GM23338 (cell line): ENCODE data around the gene SOWAHC. TPM values are rescaled to one million over a fixed set of nuclear protein-coding genes. Genes with fewer than 3 reads are reported as not detected.

Experiments
- ATAC-seq: fragments of 200-7000 bp; cut with Tn5 transposase; 3 replicates; pipeline ENCODE4 v1.9.1; 2020
- DNase-seq: peaks from one replicate; pipeline ENCODE4 v3.0.0-alpha.2; 2015; ENCODE audit warnings: low spot score
- H2AFZ ChIP-seq: fragments of 200-600 bp; sonication (generic); 2 replicates; pipeline ENCODE4 v1.8.0; 2016; ENCODE audit warnings: antibody characterized with exemption, mild to moderate bottlenecking, moderate library complexity
- H3F3A ChIP-seq: fragments of 200-600 bp; sonication (generic); replicated peaks from 2 replicates; pipeline ENCODE4 v1.8.0; 2017; ENCODE audit warnings: antibody characterized with exemption, mixed run types, low read depth
- H3K27ac ChIP-seq: fragments of 200-600 bp; sonication (generic); 2 replicates; pipeline ENCODE4 v1.6.1; 2016; ENCODE audit warnings: low read depth
- H3K27me3 ChIP-seq: fragments of 200-600 bp; sonication (generic); 2 replicates; pipeline ENCODE4 v1.8.0; 2016; ENCODE audit warnings: mild to moderate bottlenecking, mixed run types, moderate library complexity; ENCODE audit not compliant: insufficient read depth
- H3K36me3 ChIP-seq: fragments of 200-600 bp; sonication (generic); 2 replicates; pipeline ENCODE4 v1.8.0; 2016; ENCODE audit warnings: mild to moderate bottlenecking; ENCODE audit not compliant: insufficient read depth
- H3K4me1 ChIP-seq: fragments of 200-600 bp; sonication (generic); 2 replicates; pipeline ENCODE4 v1.8.0; 2016; ENCODE audit warnings: mild to moderate bottlenecking, moderate library complexity; ENCODE audit not compliant: insufficient read depth
- H3K4me2 ChIP-seq: fragments of 200-600 bp; sonication (generic); 2 replicates; pipeline ENCODE4 v1.7.1; 2017; ENCODE audit warnings: mixed run types
- H3K4me3 ChIP-seq: fragments of 200-600 bp; sonication (generic); 2 replicates; pipeline ENCODE4 v1.6.1; 2016; ENCODE audit warnings: mixed run types
- H3K79me2 ChIP-seq: fragments of 200-600 bp; sonication (generic); replicated peaks from 2 replicates; pipeline ENCODE4 v1.8.0; 2017; ENCODE audit warnings: mild to moderate bottlenecking; ENCODE audit not compliant: insufficient read depth
- H3K9me2 ChIP-seq: fragments of 200-600 bp; sonication (generic); 2 replicates; pipeline ENCODE4 v1.8.0; 2017; ENCODE audit not compliant: insufficient read depth
- H4K20me1 ChIP-seq: fragments of 200-600 bp; sonication (generic); replicated peaks from 2 replicates; pipeline ENCODE4 v1.8.0; 2017; ENCODE audit warnings: mild to moderate bottlenecking; ENCODE audit not compliant: insufficient read depth
- H3K27ac Mint-ChIP-seq: 2 replicates; pipeline ENCODE4 v1.8.0; 2020; ENCODE audit warnings: inconsistent platforms, mild to moderate bottlenecking, moderate library complexity, mixed read lengths
- H3K27me3 Mint-ChIP-seq: 3 replicates; pipeline ENCODE4 v1.8.0; 2022; ENCODE audit warnings: low read depth, mild to moderate bottlenecking, moderate library complexity, mixed read lengths, inconsistent platforms; ENCODE audit not compliant: insufficient read depth, poor library complexity
- H3K36me3 Mint-ChIP-seq: 3 replicates; pipeline ENCODE4 v1.8.0; 2021; ENCODE audit warnings: low read depth, mild to moderate bottlenecking, inconsistent platforms, moderate library complexity, mixed read lengths
- H3K4me1 Mint-ChIP-seq: 3 replicates; pipeline ENCODE4 v1.8.0; 2020; ENCODE audit warnings: mild to moderate bottlenecking, inconsistent platforms, mixed read lengths
- H3K4me3 Mint-ChIP-seq: 3 replicates; pipeline ENCODE4 v1.8.0; 2021; ENCODE audit warnings: moderate library complexity, mild to moderate bottlenecking, inconsistent platforms, mixed read lengths
- H3K9me3 Mint-ChIP-seq: 3 replicates; pipeline ENCODE4 v1.8.0; 2020; ENCODE audit warnings: moderate library complexity, mild to moderate bottlenecking, inconsistent platforms, mixed read lengths
- CREB1 ChIP-seq: fragments of 250-450 bp; sonication (Bioruptor Pico); IDR thresholded peaks from 2 replicates; pipeline ENCODE4 v1.5.0; 2020; ENCODE audit warnings: low read depth, mild to moderate bottlenecking, moderate library complexity
- JUNB ChIP-seq: IDR thresholded peaks from one replicate; pipeline ENCODE4 v1.6.1; 2016; ENCODE audit warnings: antibody characterized with exemption; ENCODE audit not compliant: unreplicated experiment
- POLR2AphosphoS5 ChIP-seq: IDR thresholded peaks from 2 replicates; pipeline ENCODE4 v1.6.1; 2016; ENCODE audit warnings: antibody characterized with exemption, low read depth
- STAT1 ChIP-seq: IDR thresholded peaks from one replicate; pipeline ENCODE4 v1.6.1; 2016; ENCODE audit warnings: antibody characterized with exemption; ENCODE audit not compliant: unreplicated experiment
- ZNF114 ChIP-seq: fragments of 250-450 bp; sonication (Bioruptor Pico); IDR thresholded peaks from 2 replicates; pipeline ENCODE4 v1.5.0; 2020; ENCODE audit warnings: mild to moderate bottlenecking, moderate library complexity
- ZNF331 ChIP-seq: fragments of 250-450 bp; sonication (Bioruptor Pico); IDR thresholded peaks from 2 replicates; pipeline ENCODE4 v1.5.0; 2020; ENCODE audit warnings: low read depth, mild to moderate bottlenecking, moderate library complexity
- polyA plus RNA-seq: library from polyadenylated mRNA; unstranded; fragments of >200 nt; fragmentation: Nextera tagmentation; extraction: Ambion mirVana; gene quantifications from 2 replicates; pipeline ENCODE4 v1.2.1, GENCODE V29; 2016
- total RNA-seq: library from RNA; depleted of rRNA; stranded (reverse); fragments of >200 nt; shearing (Covaris generic); gene quantifications from 2 replicates; pipeline ENCODE4 v1.2.3, GENCODE V29; 2014
- TF ChIP-seq, protein P1 (sequence below): IDR thresholded peaks from 2 replicates; pipeline ENCODE4 v1.6.1; 2016; ENCODE audit warnings: antibody characterized with exemption
- TF ChIP-seq, protein P2 (sequence below): IDR thresholded peaks from one replicate; pipeline ENCODE4 v1.6.1; 2018; ENCODE audit warnings: antibody characterized with exemption; ENCODE audit not compliant: unreplicated experiment
- TF ChIP-seq, protein P3 (sequence below), 2 experiments: fragments of 200-600 bp in 1 of 2; sonication (generic) in 1 of 2; conservative IDR thresholded peaks; 2 replicates each; pipeline versions ENCODE4 v1.5.1 to v1.6.1; 2016 to 2017; ENCODE audit warnings: antibody characterized with exemption in 2 of 2, low read depth in 2 of 2, mild to moderate bottlenecking in 2 of 2, moderate library complexity in 1 of 2

The SOWAHC gene
- total and polyA plus RNA-seq, 2 experiments from 2014 or later = 7.4 to 26.3 TPM

DNA sequence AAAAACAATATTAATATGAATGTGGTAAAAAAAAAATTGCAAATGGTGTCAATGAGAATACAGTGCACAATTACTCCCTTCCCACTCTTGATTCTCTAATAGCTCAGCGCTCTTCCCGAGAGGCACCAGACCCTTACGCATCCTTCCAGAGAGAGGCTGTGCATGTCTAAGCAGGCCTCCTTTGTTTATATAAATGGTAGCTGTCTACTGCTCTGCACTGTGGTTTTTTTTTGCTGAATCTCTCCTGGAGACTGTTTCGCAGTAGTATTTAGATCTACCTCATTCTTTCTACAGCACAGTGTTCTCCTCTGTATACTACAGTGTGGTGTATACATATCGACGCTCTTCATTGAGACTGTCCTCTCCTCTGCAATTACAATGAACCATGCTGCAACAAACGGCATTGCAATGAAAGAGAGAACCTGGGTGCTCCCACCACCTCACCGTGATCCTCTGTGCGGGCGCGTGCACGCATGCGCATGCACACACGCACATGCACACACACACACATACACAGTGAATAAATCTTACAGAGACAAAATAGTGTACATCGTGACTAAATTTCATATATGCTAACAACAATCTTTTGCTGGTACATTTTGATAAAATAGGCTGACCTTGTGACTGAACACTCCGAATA, 19.8 kb upstream of the SOWAHC start:
- H3K27ac Mint-ChIP-seq = peak overlapping the region; percentile 11; the same call in 1 of the 2 replicates
- peaks cover 6% of the 10 kb centered on the region; the same call in 2 of the 3 replicates for H3K4me1 Mint-ChIP-seq
- Histone ChIP-seq H3K79me2 (peaks cover 74% of the 10 kb centered on the region), H3K4me1 (no peaks in the 10 kb centered on the region), H3K36me3 (no peaks in the 10 kb centered on the region), H3K9me2 (no peaks in the 10 kb centered on the region), H4K20me1 (peaks cover 16% of the 10 kb centered on the region; the same call in 1 of the 2 replicates), H2AFZ (no peak overlapping the region), H3K4me2 (no peak overlapping the region), H3K27ac (no peak overlapping the region), H3F3A (no peaks in the 10 kb centered on the region), H3K27me3 (no peaks in the 10 kb centered on the region), H3K4me3 (no peak overlapping the region)
- no peak overlapping the region for H3K4me3 Mint-ChIP-seq
- TF ChIP-seq ZNF114 (CRISPR knock-in tag) (no peak), STAT1 (no peak)
- TF ChIP-seq, protein P1, sequence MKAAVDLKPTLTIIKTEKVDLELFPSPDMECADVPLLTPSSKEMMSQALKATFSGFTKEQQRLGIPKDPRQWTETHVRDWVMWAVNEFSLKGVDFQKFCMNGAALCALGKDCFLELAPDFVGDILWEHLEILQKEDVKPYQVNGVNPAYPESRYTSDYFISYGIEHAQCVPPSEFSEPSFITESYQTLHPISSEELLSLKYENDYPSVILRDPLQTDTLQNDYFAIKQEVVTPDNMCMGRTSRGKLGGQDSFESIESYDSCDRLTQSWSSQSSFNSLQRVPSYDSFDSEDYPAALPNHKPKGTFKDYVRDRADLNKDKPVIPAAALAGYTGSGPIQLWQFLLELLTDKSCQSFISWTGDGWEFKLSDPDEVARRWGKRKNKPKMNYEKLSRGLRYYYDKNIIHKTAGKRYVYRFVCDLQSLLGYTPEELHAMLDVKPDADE = no peak
- TF ChIP-seq, protein P2, sequence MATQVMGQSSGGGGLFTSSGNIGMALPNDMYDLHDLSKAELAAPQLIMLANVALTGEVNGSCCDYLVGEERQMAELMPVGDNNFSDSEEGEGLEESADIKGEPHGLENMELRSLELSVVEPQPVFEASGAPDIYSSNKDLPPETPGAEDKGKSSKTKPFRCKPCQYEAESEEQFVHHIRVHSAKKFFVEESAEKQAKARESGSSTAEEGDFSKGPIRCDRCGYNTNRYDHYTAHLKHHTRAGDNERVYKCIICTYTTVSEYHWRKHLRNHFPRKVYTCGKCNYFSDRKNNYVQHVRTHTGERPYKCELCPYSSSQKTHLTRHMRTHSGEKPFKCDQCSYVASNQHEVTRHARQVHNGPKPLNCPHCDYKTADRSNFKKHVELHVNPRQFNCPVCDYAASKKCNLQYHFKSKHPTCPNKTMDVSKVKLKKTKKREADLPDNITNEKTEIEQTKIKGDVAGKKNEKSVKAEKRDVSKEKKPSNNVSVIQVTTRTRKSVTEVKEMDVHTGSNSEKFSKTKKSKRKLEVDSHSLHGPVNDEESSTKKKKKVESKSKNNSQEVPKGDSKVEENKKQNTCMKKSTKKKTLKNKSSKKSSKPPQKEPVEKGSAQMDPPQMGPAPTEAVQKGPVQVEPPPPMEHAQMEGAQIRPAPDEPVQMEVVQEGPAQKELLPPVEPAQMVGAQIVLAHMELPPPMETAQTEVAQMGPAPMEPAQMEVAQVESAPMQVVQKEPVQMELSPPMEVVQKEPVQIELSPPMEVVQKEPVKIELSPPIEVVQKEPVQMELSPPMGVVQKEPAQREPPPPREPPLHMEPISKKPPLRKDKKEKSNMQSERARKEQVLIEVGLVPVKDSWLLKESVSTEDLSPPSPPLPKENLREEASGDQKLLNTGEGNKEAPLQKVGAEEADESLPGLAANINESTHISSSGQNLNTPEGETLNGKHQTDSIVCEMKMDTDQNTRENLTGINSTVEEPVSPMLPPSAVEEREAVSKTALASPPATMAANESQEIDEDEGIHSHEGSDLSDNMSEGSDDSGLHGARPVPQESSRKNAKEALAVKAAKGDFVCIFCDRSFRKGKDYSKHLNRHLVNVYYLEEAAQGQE = no peak
- DNase-seq (no peak), ATAC-seq (no peak)
- H3K27me3 Mint-ChIP-seq = no peaks in the 10 kb centered on the region
- H3K9me3 Mint-ChIP-seq = no peaks in the 10 kb centered on the region
- peaks cover 5% of the 10 kb centered on the region; the same call in 2 of the 3 replicates for H3K36me3 Mint-ChIP-seq

DNA sequence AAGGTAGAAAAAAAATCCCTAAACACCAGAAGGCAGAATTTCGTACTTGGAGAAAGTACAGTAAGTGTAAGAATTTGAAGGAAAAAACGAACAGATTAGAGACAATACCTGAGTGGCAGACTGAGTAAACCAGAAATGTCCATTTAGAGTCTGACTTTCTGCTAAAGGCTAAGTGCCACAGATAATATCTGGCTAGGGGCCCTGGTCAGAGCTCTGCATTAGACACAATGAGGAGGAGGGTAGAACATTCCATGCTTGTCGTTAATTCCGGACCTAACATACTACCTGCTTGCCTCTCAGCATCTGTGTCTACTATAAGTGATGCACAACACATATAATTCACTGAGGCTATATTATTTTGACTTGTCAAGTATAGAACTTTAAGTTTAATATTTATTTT, 18.5 kb upstream of the SOWAHC start:
- peaks cover 8% of the 10 kb centered on the region for H3K4me1 ChIP-seq
- no peak overlapping the region for H3K4me3 Mint-ChIP-seq
- no peaks in the 10 kb centered on the region for H3K27me3 Mint-ChIP-seq
- H3K27me3 ChIP-seq = no peaks in the 10 kb centered on the region
- H3K9me3 Mint-ChIP-seq = no peaks in the 10 kb centered on the region
- H3K4me1 Mint-ChIP-seq = peaks cover 14% of the 10 kb centered on the region
- H3F3A ChIP-seq = no peaks in the 10 kb centered on the region
- H3K4me2 ChIP-seq = no peak overlapping the region
- no peak overlapping the region; the same call in 1 of the 2 replicates for H3K27ac Mint-ChIP-seq
- peaks cover 19% of the 10 kb centered on the region for H4K20me1 ChIP-seq
- ATAC-seq (no peak), DNase-seq (no peak)
- no peak overlapping the region for H2AFZ ChIP-seq
- H3K9me2 ChIP-seq = no peaks in the 10 kb centered on the region
- H3K27ac ChIP-seq = no peak overlapping the region
- peaks cover 5% of the 10 kb centered on the region; the same call in 2 of the 3 replicates for H3K36me3 Mint-ChIP-seq
- peaks cover 84% of the 10 kb centered on the region for H3K79me2 ChIP-seq
- H3K36me3 ChIP-seq = no peaks in the 10 kb centered on the region
- no peak overlapping the region for H3K4me3 ChIP-seq
- no peak for TF ChIP-seq CREB1 (CRISPR knock-in tag)
- TF ChIP-seq POLR2AphosphoS5 = no peak
- TF ChIP-seq, protein P1 = no peak
- TF ChIP-seq JUNB = no peak
- TF ChIP-seq ZNF331 (CRISPR knock-in tag) = no peak
- no peak for TF ChIP-seq STAT1
- TF ChIP-seq, protein P3, sequence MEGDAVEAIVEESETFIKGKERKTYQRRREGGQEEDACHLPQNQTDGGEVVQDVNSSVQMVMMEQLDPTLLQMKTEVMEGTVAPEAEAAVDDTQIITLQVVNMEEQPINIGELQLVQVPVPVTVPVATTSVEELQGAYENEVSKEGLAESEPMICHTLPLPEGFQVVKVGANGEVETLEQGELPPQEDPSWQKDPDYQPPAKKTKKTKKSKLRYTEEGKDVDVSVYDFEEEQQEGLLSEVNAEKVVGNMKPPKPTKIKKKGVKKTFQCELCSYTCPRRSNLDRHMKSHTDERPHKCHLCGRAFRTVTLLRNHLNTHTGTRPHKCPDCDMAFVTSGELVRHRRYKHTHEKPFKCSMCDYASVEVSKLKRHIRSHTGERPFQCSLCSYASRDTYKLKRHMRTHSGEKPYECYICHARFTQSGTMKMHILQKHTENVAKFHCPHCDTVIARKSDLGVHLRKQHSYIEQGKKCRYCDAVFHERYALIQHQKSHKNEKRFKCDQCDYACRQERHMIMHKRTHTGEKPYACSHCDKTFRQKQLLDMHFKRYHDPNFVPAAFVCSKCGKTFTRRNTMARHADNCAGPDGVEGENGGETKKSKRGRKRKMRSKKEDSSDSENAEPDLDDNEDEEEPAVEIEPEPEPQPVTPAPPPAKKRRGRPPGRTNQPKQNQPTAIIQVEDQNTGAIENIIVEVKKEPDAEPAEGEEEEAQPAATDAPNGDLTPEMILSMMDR (conservative IDR thresholded peaks at IDR 0.05; ENCODE audit: low read depth in 2 of 2) = no peak
- TF ChIP-seq, protein P2 = no peak
- TF ChIP-seq ZNF114 (CRISPR knock-in tag) = no peak
